ENCODE results near the gene ST8SIA2.
A peak's percentile ranks its signal among the peaks of the same experiment; 100 is the strongest.

ST8SIA2 gene

GRCh38 chr15:92383519-92384324 lies 10.0 kb upstream of the ST8SIA2 start:
- TF ChIP-seq, protein P1, sequence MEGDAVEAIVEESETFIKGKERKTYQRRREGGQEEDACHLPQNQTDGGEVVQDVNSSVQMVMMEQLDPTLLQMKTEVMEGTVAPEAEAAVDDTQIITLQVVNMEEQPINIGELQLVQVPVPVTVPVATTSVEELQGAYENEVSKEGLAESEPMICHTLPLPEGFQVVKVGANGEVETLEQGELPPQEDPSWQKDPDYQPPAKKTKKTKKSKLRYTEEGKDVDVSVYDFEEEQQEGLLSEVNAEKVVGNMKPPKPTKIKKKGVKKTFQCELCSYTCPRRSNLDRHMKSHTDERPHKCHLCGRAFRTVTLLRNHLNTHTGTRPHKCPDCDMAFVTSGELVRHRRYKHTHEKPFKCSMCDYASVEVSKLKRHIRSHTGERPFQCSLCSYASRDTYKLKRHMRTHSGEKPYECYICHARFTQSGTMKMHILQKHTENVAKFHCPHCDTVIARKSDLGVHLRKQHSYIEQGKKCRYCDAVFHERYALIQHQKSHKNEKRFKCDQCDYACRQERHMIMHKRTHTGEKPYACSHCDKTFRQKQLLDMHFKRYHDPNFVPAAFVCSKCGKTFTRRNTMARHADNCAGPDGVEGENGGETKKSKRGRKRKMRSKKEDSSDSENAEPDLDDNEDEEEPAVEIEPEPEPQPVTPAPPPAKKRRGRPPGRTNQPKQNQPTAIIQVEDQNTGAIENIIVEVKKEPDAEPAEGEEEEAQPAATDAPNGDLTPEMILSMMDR (conservative IDR thresholded peaks at IDR 0.05; ENCODE audit: low read depth, low read length), result peak; percentile 94
- no peak overlapping the region for H3K4me3 ChIP-seq (ENCODE audit: low read length)
- DNase-seq (ENCODE audit: low read depth), result no peak

GRCh38 chr15:92384381-92384780 lies 9.3 kb upstream of the ST8SIA2 start:
- TF ChIP-seq, protein P1 (conservative IDR thresholded peaks at IDR 0.05; ENCODE audit: low read depth, low read length), result no peak
- no peak for DNase-seq (ENCODE audit: low read depth)
- H3K4me3 ChIP-seq (ENCODE audit: low read length), result no peak overlapping the region

DNA sequence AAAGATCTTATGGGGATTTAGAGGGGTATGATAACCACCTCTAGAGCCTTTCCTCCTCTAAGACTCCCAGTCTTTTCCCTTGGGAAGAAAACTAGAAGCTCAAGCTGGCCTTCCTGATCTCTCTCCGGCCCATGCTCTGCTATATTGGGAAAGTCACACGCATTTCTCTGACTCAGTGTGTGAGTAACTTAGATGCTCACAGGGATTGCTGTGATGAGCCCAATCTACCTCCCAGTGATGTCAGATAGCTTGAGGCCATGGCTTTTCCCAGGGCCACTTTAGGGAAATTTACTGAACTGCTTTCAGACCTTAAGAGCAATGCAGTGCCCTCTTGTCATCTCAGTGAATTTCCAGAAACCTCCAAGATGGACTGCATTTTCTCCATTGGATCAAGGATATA lies 8.6 kb upstream of the ST8SIA2 start:
- no peak overlapping the region for H3K4me3 ChIP-seq (ENCODE audit: low read length)
- DNase-seq (ENCODE audit: low read depth), result no peak
- TF ChIP-seq, protein P1 (conservative IDR thresholded peaks at IDR 0.05; ENCODE audit: low read depth, low read length), result no peak

GRCh38 chr15:92391640-92392039 lies 2.0 kb upstream of the ST8SIA2 start:
- H3K4me3 ChIP-seq (ENCODE audit: low read length), result no peak overlapping the region
- TF ChIP-seq, protein P1 (conservative IDR thresholded peaks at IDR 0.05; ENCODE audit: low read depth, low read length), result peak; percentile 60
- no peak for DNase-seq (ENCODE audit: low read depth)

GRCh38 chr15:92392462-92392861 lies 1.2 kb upstream of the ST8SIA2 start:
- DNase-seq (ENCODE audit: low read depth), result no peak
- TF ChIP-seq, protein P1 (conservative IDR thresholded peaks at IDR 0.05; ENCODE audit: low read depth, low read length), result no peak
- no peak overlapping the region for H3K4me3 ChIP-seq (ENCODE audit: low read length)

DNA sequence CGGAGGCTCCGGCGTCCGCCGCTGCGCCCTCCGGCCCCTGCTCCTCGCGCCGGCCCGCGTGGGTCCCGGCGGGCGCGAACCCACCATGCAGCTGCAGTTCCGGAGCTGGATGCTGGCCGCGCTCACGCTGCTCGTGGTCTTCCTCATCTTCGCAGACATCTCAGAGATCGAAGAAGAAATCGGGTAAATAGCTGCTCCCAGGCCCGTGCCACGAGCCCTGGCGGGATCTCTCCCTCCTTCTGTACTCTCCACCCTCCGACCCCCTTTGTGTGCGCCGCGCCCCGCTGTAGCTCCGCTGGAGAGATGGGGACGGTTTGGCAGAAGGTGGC lies 263 bp downstream of the ST8SIA2 start:
- TF ChIP-seq, protein P1 (conservative IDR thresholded peaks at IDR 0.05; ENCODE audit: low read depth, low read length), result no peak
- peak overlapping the region; percentile 47 for H3K4me3 ChIP-seq (ENCODE audit: low read length)
- DNase-seq (ENCODE audit: low read depth), result no peak

Measured in retinal pigment epithelial cell (primary cell).